Measurements from ENCODE around the gene EPN2. TPM values are rescaled to one million over a fixed set of nuclear protein-coding genes. Genes with fewer than 3 reads are reported as not detected.

The EPN2 gene
- total and polyA plus RNA-seq, 4 donors: 5.6 to 23.8 (median 12.2) TPM

DNA sequence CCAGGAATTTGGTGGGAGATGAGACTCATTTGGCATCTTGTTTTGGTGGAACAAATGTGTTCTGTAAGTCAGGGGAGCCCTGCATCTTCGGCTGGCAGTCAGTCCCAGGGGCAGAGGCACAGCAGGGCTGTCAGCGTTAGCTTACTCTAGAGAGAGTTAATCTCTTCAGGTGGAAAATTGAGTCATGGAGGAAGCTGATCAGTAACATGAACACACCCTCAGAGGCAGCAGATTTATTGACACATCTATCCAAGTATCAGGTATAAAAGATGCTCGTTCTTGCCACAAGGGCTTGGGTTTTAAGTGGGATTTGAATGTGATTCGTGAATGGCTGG, 55.2 kb downstream of the EPN2 start:
- Histone ChIP-seq H3K27me3 (ENCODE audit: control insufficient read depth in 4 of 4, insufficient read depth in 4 of 4, low read length in 3 of 4) (no peaks in the 10 kb centered on the region), H3K27ac (ENCODE audit: low read depth in 1 of 2, low read length in 2 of 2) (no peak overlapping the region)
- WGBS: 96% methylated on average over 4 of the region's 4 CpGs

DNA sequence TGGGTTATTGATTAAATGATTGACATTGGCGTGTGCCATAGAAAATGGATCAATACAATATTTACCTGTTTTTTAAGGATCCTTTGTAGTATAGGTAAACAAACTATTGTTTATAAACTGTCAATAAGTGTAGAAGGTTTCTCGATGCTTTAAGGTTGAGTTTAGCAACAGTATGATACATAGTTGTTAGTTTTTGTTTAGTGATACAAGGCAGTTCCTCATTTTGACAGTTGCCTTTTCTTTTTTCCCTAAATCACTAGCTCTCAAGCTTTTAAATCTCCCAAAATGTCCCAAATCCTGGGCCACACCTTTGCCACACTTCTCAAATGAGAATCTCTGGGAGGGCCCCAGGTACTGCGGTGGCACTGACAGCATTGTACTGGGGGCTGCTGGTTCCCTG, 57.3 kb downstream of the EPN2 start:
- WGBS: 92% methylated on average over 3 of the region's 3 CpGs
- H3K4me1 ChIP-seq (ENCODE audit: control insufficient read depth in 4 of 4, insufficient read depth in 4 of 4, low read length in 3 of 4): no peaks in the 10 kb centered on the region
- no peaks in the 10 kb centered on the region for H3K9me3 ChIP-seq (ENCODE audit: control insufficient read depth in 4 of 4, low read length in 3 of 4)
- no peak overlapping the region for H3K4me3 ChIP-seq (ENCODE audit: low read depth in 1 of 3, low read length in 3 of 3)
- no peaks in the 10 kb centered on the region for H3K27me3 ChIP-seq (ENCODE audit: control insufficient read depth in 4 of 4, insufficient read depth in 4 of 4, low read length in 3 of 4)
- no peak overlapping the region for H3K9ac ChIP-seq (ENCODE audit: low read depth in 1 of 2, low read length in 2 of 2)
- H3K27ac ChIP-seq (ENCODE audit: low read depth in 1 of 2, low read length in 2 of 2): no peak overlapping the region
- DNase-seq (ENCODE audit: low spot score): no peak
- H3K36me3 ChIP-seq (ENCODE audit: control insufficient read depth in 4 of 4, insufficient read depth in 3 of 4, low read depth in 1 of 4, low read length in 3 of 4): no peaks in the 10 kb centered on the region
- TF ChIP-seq, protein P1, sequence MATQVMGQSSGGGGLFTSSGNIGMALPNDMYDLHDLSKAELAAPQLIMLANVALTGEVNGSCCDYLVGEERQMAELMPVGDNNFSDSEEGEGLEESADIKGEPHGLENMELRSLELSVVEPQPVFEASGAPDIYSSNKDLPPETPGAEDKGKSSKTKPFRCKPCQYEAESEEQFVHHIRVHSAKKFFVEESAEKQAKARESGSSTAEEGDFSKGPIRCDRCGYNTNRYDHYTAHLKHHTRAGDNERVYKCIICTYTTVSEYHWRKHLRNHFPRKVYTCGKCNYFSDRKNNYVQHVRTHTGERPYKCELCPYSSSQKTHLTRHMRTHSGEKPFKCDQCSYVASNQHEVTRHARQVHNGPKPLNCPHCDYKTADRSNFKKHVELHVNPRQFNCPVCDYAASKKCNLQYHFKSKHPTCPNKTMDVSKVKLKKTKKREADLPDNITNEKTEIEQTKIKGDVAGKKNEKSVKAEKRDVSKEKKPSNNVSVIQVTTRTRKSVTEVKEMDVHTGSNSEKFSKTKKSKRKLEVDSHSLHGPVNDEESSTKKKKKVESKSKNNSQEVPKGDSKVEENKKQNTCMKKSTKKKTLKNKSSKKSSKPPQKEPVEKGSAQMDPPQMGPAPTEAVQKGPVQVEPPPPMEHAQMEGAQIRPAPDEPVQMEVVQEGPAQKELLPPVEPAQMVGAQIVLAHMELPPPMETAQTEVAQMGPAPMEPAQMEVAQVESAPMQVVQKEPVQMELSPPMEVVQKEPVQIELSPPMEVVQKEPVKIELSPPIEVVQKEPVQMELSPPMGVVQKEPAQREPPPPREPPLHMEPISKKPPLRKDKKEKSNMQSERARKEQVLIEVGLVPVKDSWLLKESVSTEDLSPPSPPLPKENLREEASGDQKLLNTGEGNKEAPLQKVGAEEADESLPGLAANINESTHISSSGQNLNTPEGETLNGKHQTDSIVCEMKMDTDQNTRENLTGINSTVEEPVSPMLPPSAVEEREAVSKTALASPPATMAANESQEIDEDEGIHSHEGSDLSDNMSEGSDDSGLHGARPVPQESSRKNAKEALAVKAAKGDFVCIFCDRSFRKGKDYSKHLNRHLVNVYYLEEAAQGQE (IDR thresholded peaks at IDR 0.05): no peak
- TF ChIP-seq TAF1 (conservative IDR thresholded peaks at IDR 0.05) (no peak), NR2F2 (IDR thresholded peaks at IDR 0.05) (no peak), SP1 (IDR thresholded peaks at IDR 0.05) (no peak), HNF4G (IDR thresholded peaks at IDR 0.05) (no peak), HNF4A (conservative IDR thresholded peaks at IDR 0.05) (no peak), GABPA (IDR thresholded peaks at IDR 0.05 in 1 of 2, conservative IDR thresholded peaks at IDR 0.05 in 1 of 2) (no peak), YY1 (IDR thresholded peaks at IDR 0.05) (no peak)
- TF ChIP-seq, protein P2, sequence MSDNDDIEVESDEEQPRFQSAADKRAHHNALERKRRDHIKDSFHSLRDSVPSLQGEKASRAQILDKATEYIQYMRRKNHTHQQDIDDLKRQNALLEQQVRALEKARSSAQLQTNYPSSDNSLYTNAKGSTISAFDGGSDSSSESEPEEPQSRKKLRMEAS (IDR thresholded peaks at IDR 0.05): no peak

More for the DNA sequence above, 55.2 kb downstream of the EPN2 start:
- Histone ChIP-seq H3K9ac (ENCODE audit: low read depth in 1 of 2, low read length in 2 of 2) (no peak overlapping the region), H3K9me3 (ENCODE audit: control insufficient read depth in 4 of 4, low read length in 3 of 4) (no peaks in the 10 kb centered on the region), H3K36me3 (ENCODE audit: control insufficient read depth in 4 of 4, insufficient read depth in 3 of 4, low read depth in 1 of 4, low read length in 3 of 4) (no peaks in the 10 kb centered on the region), H3K4me1 (ENCODE audit: control insufficient read depth in 4 of 4, insufficient read depth in 4 of 4, low read length in 3 of 4) (no peaks in the 10 kb centered on the region), H3K4me3 (ENCODE audit: low read depth in 1 of 3, low read length in 3 of 3) (no peak overlapping the region)
- no peak for DNase-seq (ENCODE audit: low spot score)
- TF ChIP-seq GABPA (IDR thresholded peaks at IDR 0.05 in 1 of 2, conservative IDR thresholded peaks at IDR 0.05 in 1 of 2) (no peak), RXRA (IDR thresholded peaks at IDR 0.05) (no peak), EGR1 (IDR thresholded peaks at IDR 0.05; ENCODE audit: low read depth in 2 of 2) (no peak), NR2F2 (IDR thresholded peaks at IDR 0.05) (no peak), YY1 (IDR thresholded peaks at IDR 0.05) (no peak), RAD21 (IDR thresholded peaks at IDR 0.05) (no peak), HNF4G (IDR thresholded peaks at IDR 0.05) (no peak), TAF1 (conservative IDR thresholded peaks at IDR 0.05) (no peak), FOXA1 (IDR thresholded peaks at IDR 0.05) (no peak), SP1 (IDR thresholded peaks at IDR 0.05) (no peak), FOXA2 (IDR thresholded peaks at IDR 0.05) (no peak), JUND (IDR thresholded peaks at IDR 0.05) (no peak), HNF4A (conservative IDR thresholded peaks at IDR 0.05) (no peak)
- TF ChIP-seq, protein P3, sequence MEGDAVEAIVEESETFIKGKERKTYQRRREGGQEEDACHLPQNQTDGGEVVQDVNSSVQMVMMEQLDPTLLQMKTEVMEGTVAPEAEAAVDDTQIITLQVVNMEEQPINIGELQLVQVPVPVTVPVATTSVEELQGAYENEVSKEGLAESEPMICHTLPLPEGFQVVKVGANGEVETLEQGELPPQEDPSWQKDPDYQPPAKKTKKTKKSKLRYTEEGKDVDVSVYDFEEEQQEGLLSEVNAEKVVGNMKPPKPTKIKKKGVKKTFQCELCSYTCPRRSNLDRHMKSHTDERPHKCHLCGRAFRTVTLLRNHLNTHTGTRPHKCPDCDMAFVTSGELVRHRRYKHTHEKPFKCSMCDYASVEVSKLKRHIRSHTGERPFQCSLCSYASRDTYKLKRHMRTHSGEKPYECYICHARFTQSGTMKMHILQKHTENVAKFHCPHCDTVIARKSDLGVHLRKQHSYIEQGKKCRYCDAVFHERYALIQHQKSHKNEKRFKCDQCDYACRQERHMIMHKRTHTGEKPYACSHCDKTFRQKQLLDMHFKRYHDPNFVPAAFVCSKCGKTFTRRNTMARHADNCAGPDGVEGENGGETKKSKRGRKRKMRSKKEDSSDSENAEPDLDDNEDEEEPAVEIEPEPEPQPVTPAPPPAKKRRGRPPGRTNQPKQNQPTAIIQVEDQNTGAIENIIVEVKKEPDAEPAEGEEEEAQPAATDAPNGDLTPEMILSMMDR (IDR thresholded peaks at IDR 0.05; ENCODE audit: low read depth, low read length, missing input control): no peak
- TF ChIP-seq, protein P4, sequence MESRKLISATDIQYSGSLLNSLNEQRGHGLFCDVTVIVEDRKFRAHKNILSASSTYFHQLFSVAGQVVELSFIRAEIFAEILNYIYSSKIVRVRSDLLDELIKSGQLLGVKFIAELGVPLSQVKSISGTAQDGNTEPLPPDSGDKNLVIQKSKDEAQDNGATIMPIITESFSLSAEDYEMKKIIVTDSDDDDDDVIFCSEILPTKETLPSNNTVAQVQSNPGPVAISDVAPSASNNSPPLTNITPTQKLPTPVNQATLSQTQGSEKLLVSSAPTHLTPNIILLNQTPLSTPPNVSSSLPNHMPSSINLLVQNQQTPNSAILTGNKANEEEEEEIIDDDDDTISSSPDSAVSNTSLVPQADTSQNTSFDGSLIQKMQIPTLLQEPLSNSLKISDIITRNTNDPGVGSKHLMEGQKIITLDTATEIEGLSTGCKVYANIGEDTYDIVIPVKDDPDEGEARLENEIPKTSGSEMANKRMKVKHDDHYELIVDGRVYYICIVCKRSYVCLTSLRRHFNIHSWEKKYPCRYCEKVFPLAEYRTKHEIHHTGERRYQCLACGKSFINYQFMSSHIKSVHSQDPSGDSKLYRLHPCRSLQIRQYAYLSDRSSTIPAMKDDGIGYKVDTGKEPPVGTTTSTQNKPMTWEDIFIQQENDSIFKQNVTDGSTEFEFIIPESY (IDR thresholded peaks at IDR 0.05): no peak
- TF ChIP-seq, protein P2 (IDR thresholded peaks at IDR 0.05): no peak
- TF ChIP-seq, protein P5, sequence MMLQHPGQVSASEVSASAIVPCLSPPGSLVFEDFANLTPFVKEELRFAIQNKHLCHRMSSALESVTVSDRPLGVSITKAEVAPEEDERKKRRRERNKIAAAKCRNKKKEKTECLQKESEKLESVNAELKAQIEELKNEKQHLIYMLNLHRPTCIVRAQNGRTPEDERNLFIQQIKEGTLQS (IDR thresholded peaks at IDR 0.05): no peak
- TF ChIP-seq, protein P1 (IDR thresholded peaks at IDR 0.05): no peak

Measured in liver (tissue), 9 donors.